Measurements from ENCODE around the gene RBM3.

The RBM3 gene

DNA sequence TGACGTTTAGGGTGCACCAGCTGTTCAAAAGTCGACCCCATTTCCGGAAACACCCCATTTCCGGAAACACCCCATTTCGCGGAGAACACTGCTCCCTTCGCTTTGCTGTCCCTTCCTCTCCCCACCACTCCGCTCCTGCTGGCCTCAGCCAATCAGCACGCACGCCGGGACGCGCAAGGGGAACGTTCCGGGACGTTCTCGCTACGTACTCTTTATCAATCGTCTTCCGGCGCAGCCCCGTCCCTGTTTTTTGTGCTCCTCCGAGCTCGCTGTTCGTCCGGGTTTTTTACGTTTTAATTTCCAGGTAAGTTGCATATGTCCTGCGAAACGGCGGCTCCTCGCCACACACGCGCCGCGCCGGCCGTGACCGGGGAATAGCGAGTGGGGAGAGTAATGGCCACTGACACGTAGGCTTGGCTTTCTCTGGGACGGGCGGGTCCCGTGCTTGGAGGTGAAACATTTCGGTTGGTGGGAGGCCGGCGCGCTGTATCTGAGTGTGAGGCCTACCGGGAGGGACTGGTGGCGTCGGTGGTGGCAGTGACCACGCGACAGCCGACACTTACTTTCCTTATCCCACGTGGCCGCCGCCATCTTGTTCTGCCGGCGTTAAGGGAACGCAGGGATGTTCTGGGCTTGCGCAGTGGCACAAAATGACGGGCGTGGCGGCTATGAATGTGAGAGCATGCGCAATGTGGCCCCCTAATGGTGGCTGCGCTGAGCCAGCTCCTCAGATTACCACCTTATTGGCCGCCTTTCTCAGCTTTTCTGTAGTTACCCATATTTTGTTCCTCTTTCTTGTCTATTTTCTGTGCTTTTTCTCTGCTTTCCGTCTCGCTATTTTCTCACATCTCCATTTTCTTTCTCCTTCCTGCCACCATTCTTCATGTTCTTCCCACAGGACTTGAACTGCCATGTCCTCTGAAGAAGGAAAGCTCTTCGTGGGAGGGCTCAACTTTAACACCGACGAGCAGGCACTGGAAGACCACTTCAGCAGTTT lies at the start of gene RBM3:
Gene RBM3, plus strand, starts transcription at position 215 of the 997 bp plus-strand sequence. Its CDS starts 697 bp downstream, at position 912.
- peak within 1 kb of the TSS; percentile 92 for H3K27ac ChIP-seq (ENCODE audit: extremely low read depth, low read depth, low read length)
- TF ChIP-seq ZNF600 (tag by site-specific recombination; IDR thresholded peaks at IDR 0.05) (peak; percentile 85), YY2 (tag by site-specific recombination; IDR thresholded peaks at IDR 0.05) (peak; percentile 92), WT1 (tag by site-specific recombination; IDR thresholded peaks at IDR 0.05) (peak; percentile 8), ZNF791 (tag by site-specific recombination; IDR thresholded peaks at IDR 0.05) (no peak), ZNF777 (tag by site-specific recombination; IDR thresholded peaks at IDR 0.05; ENCODE audit: borderline replicate concordance) (no peak), OSR2 (tag by site-specific recombination; IDR thresholded peaks at IDR 0.05) (no peak; the same call in 1 of the 2 replicates), ZNF610 (tag by site-specific recombination; IDR thresholded peaks at IDR 0.05; ENCODE audit: borderline replicate concordance) (peak; percentile 37; the same call in 1 of the 2 replicates), ZNF585B (tag by site-specific recombination; IDR thresholded peaks at IDR 0.05) (no peak), ZNF514 (tag by site-specific recombination; IDR thresholded peaks at IDR 0.05) (no peak), ZNF10 (tag by site-specific recombination; IDR thresholded peaks at IDR 0.05) (no peak), ZNF2 (tag by site-specific recombination; IDR thresholded peaks at IDR 0.05) (peak; percentile 89; the same call in 1 of the 2 replicates), YY1 (tag by site-specific recombination; IDR thresholded peaks at IDR 0.05) (peak; percentile 93), KLF9 (tag by site-specific recombination; IDR thresholded peaks at IDR 0.05; ENCODE audit: low read depth) (no peak; the same call in 1 of the 2 replicates), ZFP37 (tag by site-specific recombination; IDR thresholded peaks at IDR 0.05) (peak; percentile 18; the same call in 1 of the 2 replicates), ZNF366 (tag by site-specific recombination; conservative IDR thresholded peaks at IDR 0.05) (peak; percentile 45; the same call in 1 of the 2 replicates), ZNF302 (tag by site-specific recombination; IDR thresholded peaks at IDR 0.05; ENCODE audit: low read depth) (no peak), ZXDB (tag by site-specific recombination; IDR thresholded peaks at IDR 0.05) (peak; percentile 93), ZSCAN30 (tag by site-specific recombination; IDR thresholded peaks at IDR 0.05) (peak; percentile 23; the same call in 1 of the 2 replicates), ZBTB17 (tag by site-specific recombination; IDR thresholded peaks at IDR 0.05) (peak; percentile 12; the same call in 1 of the 2 replicates), SP2 (tag by site-specific recombination; IDR thresholded peaks at IDR 0.05) (peak; percentile 92), ZNF785 (tag by site-specific recombination; IDR thresholded peaks at IDR 0.05) (no peak), ZNF175 (tag by site-specific recombination; IDR thresholded peaks at IDR 0.05) (no peak), ZNF843 (tag by site-specific recombination; IDR thresholded peaks at IDR 0.05) (no peak), ZNF146 (tag by site-specific recombination; IDR thresholded peaks at IDR 0.05) (no peak)
- TF ChIP-seq, protein P1, sequence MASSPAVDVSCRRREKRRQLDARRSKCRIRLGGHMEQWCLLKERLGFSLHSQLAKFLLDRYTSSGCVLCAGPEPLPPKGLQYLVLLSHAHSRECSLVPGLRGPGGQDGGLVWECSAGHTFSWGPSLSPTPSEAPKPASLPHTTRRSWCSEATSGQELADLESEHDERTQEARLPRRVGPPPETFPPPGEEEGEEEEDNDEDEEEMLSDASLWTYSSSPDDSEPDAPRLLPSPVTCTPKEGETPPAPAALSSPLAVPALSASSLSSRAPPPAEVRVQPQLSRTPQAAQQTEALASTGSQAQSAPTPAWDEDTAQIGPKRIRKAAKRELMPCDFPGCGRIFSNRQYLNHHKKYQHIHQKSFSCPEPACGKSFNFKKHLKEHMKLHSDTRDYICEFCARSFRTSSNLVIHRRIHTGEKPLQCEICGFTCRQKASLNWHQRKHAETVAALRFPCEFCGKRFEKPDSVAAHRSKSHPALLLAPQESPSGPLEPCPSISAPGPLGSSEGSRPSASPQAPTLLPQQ (tag by site-specific recombination; IDR thresholded peaks at IDR 0.05) = peak; percentile 10; the same call in 1 of the 2 replicates
- TF ChIP-seq, protein P2, sequence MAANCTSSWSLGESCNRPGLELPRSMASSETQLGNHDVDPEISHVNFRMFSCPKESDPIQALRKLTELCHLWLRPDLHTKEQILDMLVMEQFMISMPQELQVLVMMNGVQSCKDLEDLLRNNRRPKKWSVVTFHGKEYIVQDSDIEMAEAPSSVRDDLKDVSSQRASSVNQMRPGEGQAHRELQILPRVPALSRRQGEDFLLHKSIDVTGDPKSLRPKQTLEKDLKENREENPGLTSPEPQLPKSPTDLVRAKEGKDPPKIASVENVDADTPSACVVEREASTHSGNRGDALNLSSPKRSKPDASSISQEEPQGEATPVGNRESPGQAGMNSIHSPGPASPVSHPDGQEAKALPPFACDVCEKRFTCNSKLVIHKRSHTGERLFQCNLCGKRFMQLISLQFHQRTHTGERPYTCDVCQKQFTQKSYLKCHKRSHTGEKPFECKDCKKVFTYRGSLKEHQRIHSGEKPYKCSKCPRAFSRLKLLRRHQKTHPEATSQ (tag by site-specific recombination; IDR thresholded peaks at IDR 0.05) = peak; percentile 64; the same call in 1 of the 2 replicates
- TF ChIP-seq, protein P3, sequence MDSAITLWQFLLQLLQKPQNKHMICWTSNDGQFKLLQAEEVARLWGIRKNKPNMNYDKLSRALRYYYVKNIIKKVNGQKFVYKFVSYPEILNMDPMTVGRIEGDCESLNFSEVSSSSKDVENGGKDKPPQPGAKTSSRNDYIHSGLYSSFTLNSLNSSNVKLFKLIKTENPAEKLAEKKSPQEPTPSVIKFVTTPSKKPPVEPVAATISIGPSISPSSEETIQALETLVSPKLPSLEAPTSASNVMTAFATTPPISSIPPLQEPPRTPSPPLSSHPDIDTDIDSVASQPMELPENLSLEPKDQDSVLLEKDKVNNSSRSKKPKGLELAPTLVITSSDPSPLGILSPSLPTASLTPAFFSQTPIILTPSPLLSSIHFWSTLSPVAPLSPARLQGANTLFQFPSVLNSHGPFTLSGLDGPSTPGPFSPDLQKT (IDR thresholded peaks at IDR 0.05; ENCODE audit: borderline replicate concordance, low read depth, low read length) = peak; percentile 72; the same call in 1 of the 2 replicates
- TF ChIP-seq, protein P4, sequence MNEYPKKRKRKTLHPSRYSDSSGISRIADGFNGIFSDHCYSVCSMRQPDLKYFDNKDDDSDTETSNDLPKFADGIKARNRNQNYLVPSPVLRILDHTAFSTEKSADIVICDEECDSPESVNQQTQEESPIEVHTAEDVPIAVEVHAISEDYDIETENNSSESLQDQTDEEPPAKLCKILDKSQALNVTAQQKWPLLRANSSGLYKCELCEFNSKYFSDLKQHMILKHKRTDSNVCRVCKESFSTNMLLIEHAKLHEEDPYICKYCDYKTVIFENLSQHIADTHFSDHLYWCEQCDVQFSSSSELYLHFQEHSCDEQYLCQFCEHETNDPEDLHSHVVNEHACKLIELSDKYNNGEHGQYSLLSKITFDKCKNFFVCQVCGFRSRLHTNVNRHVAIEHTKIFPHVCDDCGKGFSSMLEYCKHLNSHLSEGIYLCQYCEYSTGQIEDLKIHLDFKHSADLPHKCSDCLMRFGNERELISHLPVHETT (tag by site-specific recombination; IDR thresholded peaks at IDR 0.05) = peak; percentile 32; the same call in 1 of the 2 replicates
- TF ChIP-seq, protein P5, sequence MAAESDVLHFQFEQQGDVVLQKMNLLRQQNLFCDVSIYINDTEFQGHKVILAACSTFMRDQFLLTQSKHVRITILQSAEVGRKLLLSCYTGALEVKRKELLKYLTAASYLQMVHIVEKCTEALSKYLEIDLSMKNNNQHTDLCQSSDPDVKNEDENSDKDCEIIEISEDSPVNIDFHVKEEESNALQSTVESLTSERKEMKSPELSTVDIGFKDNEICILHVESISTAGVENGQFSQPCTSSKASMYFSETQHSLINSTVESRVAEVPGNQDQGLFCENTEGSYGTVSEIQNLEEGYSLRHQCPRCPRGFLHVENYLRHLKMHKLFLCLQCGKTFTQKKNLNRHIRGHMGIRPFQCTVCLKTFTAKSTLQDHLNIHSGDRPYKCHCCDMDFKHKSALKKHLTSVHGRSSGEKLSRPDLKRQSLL (tag by site-specific recombination; IDR thresholded peaks at IDR 0.05) = no peak
- TF ChIP-seq, protein P6, sequence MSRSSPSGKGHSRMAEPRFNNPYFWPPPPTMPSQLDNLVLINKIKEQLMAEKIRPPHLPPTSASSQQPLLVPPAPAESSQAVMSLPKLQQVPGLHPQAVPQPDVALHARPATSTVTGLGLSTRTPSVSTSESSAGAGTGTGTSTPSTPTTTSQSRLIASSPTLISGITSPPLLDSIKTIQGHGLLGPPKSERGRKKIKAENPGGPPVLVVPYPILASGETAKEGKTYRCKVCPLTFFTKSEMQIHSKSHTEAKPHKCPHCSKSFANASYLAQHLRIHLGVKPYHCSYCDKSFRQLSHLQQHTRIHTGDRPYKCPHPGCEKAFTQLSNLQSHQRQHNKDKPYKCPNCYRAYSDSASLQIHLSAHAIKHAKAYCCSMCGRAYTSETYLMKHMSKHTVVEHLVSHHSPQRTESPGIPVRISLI (tag by site-specific recombination; IDR thresholded peaks at IDR 0.05) = peak; percentile 66; the same call in 1 of the 2 replicates

More for the DNA sequence above, at the start of gene RBM3:
- Histone ChIP-seq H3K4me3 (ENCODE audit: low read depth, low read length) (peak within 1 kb of the TSS; percentile 80), H3K36me3 (ENCODE audit: control insufficient read depth in 2 of 2, insufficient read depth in 1 of 2, low read length in 2 of 2) (peaks cover 8 to 46% of the 10 kb centered on the region in 2 experiments), H3K4me1 (ENCODE audit: control insufficient read depth, insufficient read depth, low read length) (peaks cover 3% of the 10 kb centered on the region; the same call in 1 of the 2 replicates), H3K9me3 (ENCODE audit: control insufficient read depth, insufficient read depth, low read depth, low read length) (no peaks in the 10 kb centered on the region)
- CTCF ChIA-PET = interaction anchor here (0.7 kb wide), 1 partner anchor 1213 kb away, joined by 3 read pairs; no protein-coding TSS in a partner anchor
- POLR2A ChIA-PET = interaction anchor here (0.5 to 1.7 kb wide), 13 partner anchors 9 to 682 kb away, joined by 3 to 8 read pairs (median 3); partner anchors contain the start of genes GRIPAP1 and TBC1D25
